ENCODE measurements around the gene CYB5R3. TPM values are rescaled to one million over a fixed set of nuclear protein-coding genes. Genes with fewer than 3 reads are reported as not detected.

Gene CYB5R3
- polyA plus RNA-seq, 1 donor (not counting 4 experiments of a cell fraction or from before 2014, with no cell fraction given) = 102 TPM

GRCh38 chr22:42642806-42643633 is 6.2 kb downstream of the CYB5R3 start:
- no peaks in the 10 kb centered on the region for H3K9me3 ChIP-seq (ENCODE audit: control insufficient read depth, low read depth, low read length)
- no peak overlapping the region for H3K4me3 ChIP-seq (ENCODE audit: control insufficient read depth in 2 of 3, extremely low read depth in 1 of 3, insufficient read depth in 2 of 3, low read depth in 1 of 3, low read length in 3 of 3)
- no peak overlapping the region for H3K4me2 ChIP-seq (ENCODE audit: control insufficient read depth, extremely low read depth, insufficient read depth, low read depth, low read length)
- FAIRE-seq = no peak
- no peak for DNase-seq (ENCODE audit: low read depth, low spot score)
- no peak for TF ChIP-seq EZH2 (IDR thresholded peaks at IDR 0.05; ENCODE audit: low read length)
- no peak for TF ChIP-seq CTCF (optimal IDR thresholded peaks at IDR 0.05 in 1 of 3, IDR thresholded peaks at IDR 0.05 in 1 of 3, conservative IDR thresholded peaks at IDR 0.05 in 1 of 3; ENCODE audit: extremely low read depth in 1 of 3, insufficient read depth in 2 of 3, low read length in 3 of 3)
- H4K20me1 ChIP-seq (ENCODE audit: control insufficient read depth, extremely low read depth, insufficient read depth, low read length) = no peaks in the 10 kb centered on the region
- H3K36me3 ChIP-seq (ENCODE audit: control insufficient read depth in 2 of 2, extremely low read depth in 1 of 2, insufficient read depth in 2 of 2, low read length in 2 of 2) = peaks cover 0 to 3% of the 10 kb centered on the region in 2 experiments
- H3K4me1 ChIP-seq (ENCODE audit: control insufficient read depth, extremely low read depth, insufficient read depth, low read length) = peaks cover 36% of the 10 kb centered on the region
- H3K79me2 ChIP-seq (ENCODE audit: control insufficient read depth, insufficient read depth, low read length) = peaks cover 82% of the 10 kb centered on the region
- no peak overlapping the region for H3K9ac ChIP-seq (ENCODE audit: control insufficient read depth, extremely low read depth, insufficient read depth, low read length)
- H3K9me1 ChIP-seq (ENCODE audit: control insufficient read depth, extremely low read depth, insufficient read depth, low read length) = peaks cover 2% of the 10 kb centered on the region
- H3K27me3 ChIP-seq (ENCODE audit: control insufficient read depth, extremely low read depth, insufficient read depth, low read length) = no peaks in the 10 kb centered on the region
- no peak overlapping the region for H2AFZ ChIP-seq (ENCODE audit: control insufficient read depth, low read length)
- H3K27ac ChIP-seq (ENCODE audit: control insufficient read depth, insufficient read depth, low read length) = no peak overlapping the region
- dilution Hi-C loops (cut with MboI; ENCODE audit: extremely low pct_ligation_motif_present, low sequenced_read_pairs) = no loop called here

GRCh38 chr22:42641801-42642413 is 7.3 kb downstream of the CYB5R3 start:
- Histone ChIP-seq H3K4me3 (ENCODE audit: control insufficient read depth in 2 of 3, extremely low read depth in 1 of 3, insufficient read depth in 2 of 3, low read depth in 1 of 3, low read length in 3 of 3) (no peak overlapping the region), H3K9me1 (ENCODE audit: control insufficient read depth, extremely low read depth, insufficient read depth, low read length) (peaks cover 2% of the 10 kb centered on the region), H3K79me2 (ENCODE audit: control insufficient read depth, insufficient read depth, low read length) (peaks cover 82% of the 10 kb centered on the region), H3K9ac (ENCODE audit: control insufficient read depth, extremely low read depth, insufficient read depth, low read length) (no peak overlapping the region), H3K4me2 (ENCODE audit: control insufficient read depth, extremely low read depth, insufficient read depth, low read depth, low read length) (no peak overlapping the region), H3K4me1 (ENCODE audit: control insufficient read depth, extremely low read depth, insufficient read depth, low read length) (peaks cover 27% of the 10 kb centered on the region), H3K36me3 (ENCODE audit: control insufficient read depth in 2 of 2, extremely low read depth in 1 of 2, insufficient read depth in 2 of 2, low read length in 2 of 2) (peaks cover 3% of the 10 kb centered on the region in 2 experiments), H3K9me3 (ENCODE audit: control insufficient read depth, low read depth, low read length) (no peaks in the 10 kb centered on the region), H2AFZ (ENCODE audit: control insufficient read depth, low read length) (no peak overlapping the region), H3K27ac (ENCODE audit: control insufficient read depth, insufficient read depth, low read length) (no peak overlapping the region), H4K20me1 (ENCODE audit: control insufficient read depth, extremely low read depth, insufficient read depth, low read length) (no peaks in the 10 kb centered on the region), H3K27me3 (ENCODE audit: control insufficient read depth, extremely low read depth, insufficient read depth, low read length) (no peaks in the 10 kb centered on the region)
- FAIRE-seq (no peak), DNase-seq (ENCODE audit: low read depth, low spot score) (no peak)
- dilution Hi-C loops (cut with MboI; ENCODE audit: extremely low pct_ligation_motif_present, low sequenced_read_pairs) = no loop called here
- TF ChIP-seq EZH2 (IDR thresholded peaks at IDR 0.05; ENCODE audit: low read length) (no peak), CTCF (optimal IDR thresholded peaks at IDR 0.05 in 1 of 3, IDR thresholded peaks at IDR 0.05 in 1 of 3, conservative IDR thresholded peaks at IDR 0.05 in 1 of 3; ENCODE audit: extremely low read depth in 1 of 3, insufficient read depth in 2 of 3, low read length in 3 of 3) (no peak)

Measured in keratinocyte (primary cell).